ENCODE data around the gene ORMDL3.
"Not testable (repeated sequence)": the region's sequence is repeated elsewhere in the genome, so short reads cannot be mapped to it uniquely, and the experiment has no call there.

Gene ORMDL3

GRCh38 chr17:39949028-39949427 lies 21.6 kb upstream of the ORMDL3 start:
- DNase-seq (ENCODE audit: low spot score): no peak

- DNase-seq (ENCODE audit: low spot score): not testable (repeated sequence)
Observed at GRCh38 chr17:39948489-39948828, 21.1 kb upstream of the ORMDL3 start.

GRCh38 chr17:39946551-39947330 lies 19.3 kb upstream of the ORMDL3 start:
- no peak for DNase-seq (ENCODE audit: low spot score)

DNA sequence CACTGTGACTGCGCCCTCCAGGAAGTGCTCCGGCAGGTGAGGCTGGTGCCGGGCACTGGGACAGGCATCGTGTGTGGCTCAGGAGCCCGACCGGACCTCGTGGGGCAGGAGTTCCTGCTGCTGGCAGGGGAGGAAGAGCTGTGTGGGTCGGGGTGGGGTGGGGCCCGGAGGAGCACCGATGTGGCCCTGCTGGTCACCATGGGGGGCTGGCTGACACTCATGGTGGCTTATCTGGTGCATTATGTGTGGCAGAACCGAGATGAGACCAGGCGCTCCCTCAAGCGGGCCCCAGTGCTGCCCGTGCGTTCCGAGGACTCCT lies 17.0 kb upstream of the ORMDL3 start:
- no peak for DNase-seq (ENCODE audit: low spot score)

GRCh38 chr17:39943702-39944392 lies 16.4 kb upstream of the ORMDL3 start:
- DNase-seq (ENCODE audit: low spot score): no peak

- no peak for DNase-seq (ENCODE audit: low spot score)
Observed at GRCh38 chr17:39939588-39940419, 12.4 kb upstream of the ORMDL3 start.

DNA sequence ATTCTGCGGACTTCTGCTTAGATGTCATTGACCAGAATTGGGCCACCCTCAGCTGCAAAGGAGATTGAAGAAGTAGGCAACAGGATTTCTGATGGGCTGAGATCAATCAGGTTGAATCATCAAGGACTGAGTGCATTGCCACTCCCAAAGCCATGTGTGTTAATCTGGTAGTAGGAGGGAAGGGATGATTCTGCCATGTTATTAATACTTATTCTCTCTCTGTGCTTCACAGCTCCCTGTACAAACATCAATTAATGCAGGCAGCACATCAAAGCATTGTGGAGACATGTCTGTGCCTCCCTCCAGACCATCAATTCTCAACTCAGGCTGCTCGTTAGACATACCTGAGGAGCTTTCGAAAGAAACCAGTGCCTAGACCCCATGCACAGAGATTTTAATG lies 11.7 kb upstream of the ORMDL3 start:
- DNase-seq (ENCODE audit: low spot score): no peak

DNA sequence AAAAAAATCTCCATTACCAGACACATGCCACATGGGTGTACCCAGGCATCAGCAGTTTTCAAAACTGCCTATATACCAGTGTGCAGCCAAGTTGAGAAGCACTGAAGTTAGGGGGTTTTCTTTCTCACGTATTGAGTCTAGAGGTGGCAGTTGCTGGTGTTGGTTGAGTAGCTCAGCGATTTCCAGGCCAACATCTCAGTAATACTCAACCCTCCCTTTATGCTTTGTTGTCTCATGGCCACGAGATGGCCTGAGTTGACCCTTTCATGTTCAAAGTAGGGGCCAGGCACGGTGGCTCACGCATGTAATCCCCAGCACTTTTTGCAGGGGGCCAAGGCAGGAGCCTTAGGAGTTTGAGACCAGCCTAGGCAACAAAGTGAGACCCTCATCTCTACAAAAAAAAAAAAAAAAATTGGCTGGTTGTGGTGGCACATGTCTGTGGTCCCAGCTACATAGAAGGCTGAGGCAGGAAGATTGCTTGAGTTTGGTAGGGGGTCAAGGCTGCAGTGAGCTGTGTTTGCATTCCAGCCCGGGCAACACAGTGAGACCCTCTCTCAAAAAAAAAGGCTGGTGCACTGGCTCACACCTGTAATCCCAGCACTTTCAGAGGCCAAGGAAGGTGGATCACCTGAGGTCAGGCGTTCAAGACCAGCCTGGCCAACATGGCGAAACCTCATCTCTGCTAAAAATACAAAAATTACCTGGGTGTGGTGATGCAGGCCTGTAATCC lies 10.9 kb upstream of the ORMDL3 start:
- DNase-seq (ENCODE audit: low spot score): no peak

GRCh38 chr17:39937447-39937846 lies 10.0 kb upstream of the ORMDL3 start:
- no peak for DNase-seq (ENCODE audit: low spot score)

- no peak for DNase-seq (ENCODE audit: low spot score)
Observed at GRCh38 chr17:39935909-39936308, 8.5 kb upstream of the ORMDL3 start.

GRCh38 chr17:39934324-39934723 lies 6.9 kb upstream of the ORMDL3 start:
- DNase-seq (ENCODE audit: low spot score): no peak

DNA sequence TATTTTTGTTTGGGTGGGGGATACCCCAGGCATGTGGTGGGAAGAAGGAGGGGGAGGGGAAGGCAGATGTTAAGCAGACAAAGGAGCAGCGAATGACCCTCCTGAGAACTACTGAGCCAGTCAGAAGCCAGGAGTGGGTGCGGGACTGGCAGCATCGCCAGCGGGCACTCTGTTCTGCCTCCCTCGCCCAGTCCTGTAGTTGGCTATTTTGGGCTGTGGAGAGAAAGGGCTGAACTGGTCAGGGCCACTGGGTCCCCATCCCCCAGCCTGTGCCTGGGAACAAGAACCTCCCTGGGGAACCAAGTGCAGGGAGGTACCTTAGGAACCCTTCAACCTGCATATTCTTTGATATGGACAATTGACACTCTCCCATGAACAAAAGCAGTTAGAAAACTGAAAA lies 6.5 kb upstream of the ORMDL3 start:
- no peak for DNase-seq (ENCODE audit: low spot score)

- DNase-seq (ENCODE audit: low spot score): no peak
Observed at GRCh38 chr17:39929646-39930407, 2.4 kb upstream of the ORMDL3 start.

- DNase-seq (ENCODE audit: low spot score): no peak
Observed at GRCh38 chr17:39928858-39929645, 1.7 kb upstream of the ORMDL3 start.

- no peak for DNase-seq (ENCODE audit: low spot score)
Observed at GRCh38 chr17:39927929-39928857, 792 bp upstream of the ORMDL3 start.

GRCh38 chr17:39926588-39927100 lies 757 bp downstream of the ORMDL3 start:
- peak; percentile 80 for DNase-seq (ENCODE audit: low spot score)

DNA sequence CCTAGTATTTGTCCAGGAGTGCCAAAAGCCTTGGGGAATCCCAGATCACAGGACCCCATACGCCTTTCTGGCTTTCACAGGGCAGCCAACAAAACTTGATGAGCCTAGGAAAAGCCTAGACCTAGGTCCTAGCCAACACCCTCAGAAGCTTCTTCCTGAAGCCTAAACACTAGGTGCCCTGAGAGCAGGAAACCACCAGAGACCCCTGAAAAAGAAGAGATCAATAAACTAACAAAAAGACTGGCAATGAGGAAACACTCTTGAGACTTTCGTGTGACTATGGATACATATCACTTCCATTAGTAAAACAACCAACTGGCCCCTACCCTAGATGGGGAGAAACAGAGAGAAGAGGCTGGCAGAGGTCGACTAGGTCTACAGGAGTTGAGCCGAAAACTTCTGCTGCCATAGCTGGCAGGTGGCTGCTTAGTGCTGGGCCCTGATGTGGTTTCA lies 1.2 kb downstream of the ORMDL3 start:
- DNase-seq (ENCODE audit: low spot score): no peak

GRCh38 chr17:39925282-39926134 lies 1.9 kb downstream of the ORMDL3 start:
- DNase-seq (ENCODE audit: low spot score): no peak

Data from ecto neural progenitor cell (in vitro differentiated cells).